Right ventricle myocardium inferior (tissue), 1 donor: ENCODE data around the gene LMOD3. TPM values are rescaled to one million over a fixed set of nuclear protein-coding genes. Genes with fewer than 3 reads are reported as not detected.

Experiments
- ATAC-seq: fragments of 200-7000 bp; cut with Tn5 transposase; one replicate; pipeline ENCODE4 v1.9.1; 2020; ENCODE audit warnings: mild to moderate bottlenecking, moderate library complexity
- DNase-seq: peaks from one replicate; pipeline ENCODE4 v3.0.0; 2021; ENCODE audit errors: missing footprints
- intact Hi-C: fragments of 100-400 bp; cut with DNase I; formaldehyde crosslinking; loops from one replicate; pipeline ENCODE4 v1.11.0; 2022
- long read RNA-seq: library from polyadenylated mRNA; unstranded; transcript quantifications from one replicate; pipeline ENCODE4 v2.0.0, GENCODE V29; 2021
- total RNA-seq: library from RNA; stranded (reverse); fragmentation: NEBNext Ultra II Directional; extraction: Animal tissue kit (Norgen Biotek cat#: 25700); gene quantifications from one replicate; pipeline ENCODE4 v1.2.1, GENCODE V29; 2021
- donor health status: DM: no; HTN: yes; CAD: no; lungs with severe emphysema.

The LMOD3 gene
- total RNA-seq, result 149 TPM
- long read RNA-seq, full-length matches to known transcripts, result 19 of 32 reads
- long read RNA-seq, partial matches to known transcripts, result 7 of 32 reads
- long read RNA-seq, other reads (novel, unspliced or antisense), result 6 of 32 reads

- intact Hi-C loops, result no loop called here
- no peak for DNase-seq
- peak; percentile 87 for ATAC-seq
Measured at GRCh38 chr3:69122403-69122802, at the start of gene LMOD3. Gene LMOD3 (minus strand): TSS chr3:69122595. CDS start chr3:69122386, 209 bp downstream.

- ATAC-seq, result no peak
- intact Hi-C loops, result loop anchor here (10.0 kb wide), 1 partner anchor 63 kb away; no protein-coding TSS in a partner anchor
- no peak for DNase-seq
Measured at GRCh38 chr3:69172058-69172457, 49.7 kb upstream of the LMOD3 start.

- ATAC-seq (no peak), DNase-seq (no peak)
- intact Hi-C loops, result no loop called here
Measured at GRCh38 chr3:69166446-69166845, 44.1 kb upstream of the LMOD3 start.

- ATAC-seq (no peak), DNase-seq (no peak)
- intact Hi-C loops, result no loop called here
Measured at GRCh38 chr3:69165744-69166143, 43.3 kb upstream of the LMOD3 start.

GRCh38 chr3:69164296-69164695, 41.9 kb upstream of the LMOD3 start:
- intact Hi-C loops, result loop anchor here (5.0 kb wide), 3 partner anchors 248 to 508 kb away; no protein-coding TSS in a partner anchor
- no peak for DNase-seq
- no peak for ATAC-seq

- intact Hi-C loops, result loop anchor here (5.0 kb wide), 3 partner anchors 250 to 510 kb away; no protein-coding TSS in a partner anchor
- no peak for DNase-seq
- ATAC-seq, result no peak
Measured at GRCh38 chr3:69162308-69162980, 40.0 kb upstream of the LMOD3 start.

GRCh38 chr3:69161587-69162307, 39.4 kb upstream of the LMOD3 start:
- peak; percentile 57 for ATAC-seq
- DNase-seq, result no peak
- intact Hi-C loops, result loop anchor here (1.0 to 5.0 kb wide), 4 partner anchors 145 to 511 kb away; no protein-coding TSS in a partner anchor

GRCh38 chr3:69160525-69160924, 38.1 kb upstream of the LMOD3 start:
- ATAC-seq, result no peak
- no peak for DNase-seq
- intact Hi-C loops, result loop anchor here (5.0 kb wide), 3 partner anchors 252 to 512 kb away; no protein-coding TSS in a partner anchor

- DNase-seq (no peak), ATAC-seq (no peak)
- intact Hi-C loops, result loop anchor here (5.0 kb wide), 3 partner anchors 252 to 512 kb away; no protein-coding TSS in a partner anchor
Measured at GRCh38 chr3:69160107-69160506, 37.7 kb upstream of the LMOD3 start.

- intact Hi-C loops, result no loop called here
- ATAC-seq (no peak), DNase-seq (no peak)
Measured at GRCh38 chr3:69149586-69149985, 27.2 kb upstream of the LMOD3 start.

GRCh38 chr3:69145688-69146087, 23.3 kb upstream of the LMOD3 start:
- no peak for DNase-seq
- no peak for ATAC-seq
- intact Hi-C loops, result no loop called here

GRCh38 chr3:69144631-69145245, 22.3 kb upstream of the LMOD3 start:
- ATAC-seq (no peak), DNase-seq (no peak)
- intact Hi-C loops, result no loop called here

GRCh38 chr3:69143612-69144011, 21.2 kb upstream of the LMOD3 start:
- intact Hi-C loops, result no loop called here
- no peak for ATAC-seq
- DNase-seq, result no peak

GRCh38 chr3:69142797-69143454, 20.5 kb upstream of the LMOD3 start:
- ATAC-seq (no peak), DNase-seq (no peak)
- intact Hi-C loops, result no loop called here

- no peak for ATAC-seq
- DNase-seq, result no peak
- intact Hi-C loops, result no loop called here
Measured at GRCh38 chr3:69142090-69142489, 19.7 kb upstream of the LMOD3 start.

GRCh38 chr3:69141313-69141712, 18.9 kb upstream of the LMOD3 start:
- intact Hi-C loops, result no loop called here
- ATAC-seq, result no peak

GRCh38 chr3:69137412-69137811, 15.0 kb upstream of the LMOD3 start:
- ATAC-seq, result no peak
- DNase-seq, result no peak
- intact Hi-C loops, result no loop called here

More at GRCh38 chr3:69141313-69141712, 18.9 kb upstream of the LMOD3 start:
- DNase-seq, result no peak

GRCh38 chr3:69137005-69137404, 14.6 kb upstream of the LMOD3 start:
- intact Hi-C loops, result no loop called here
- ATAC-seq (no peak), DNase-seq (no peak)

- no peak for DNase-seq
- intact Hi-C loops, result no loop called here
- no peak for ATAC-seq
Measured at GRCh38 chr3:69130689-69131088, 8.3 kb upstream of the LMOD3 start.
